Mesenchymal stem cell (in vitro differentiated cells and primary cell): ENCODE measurements around the gene ABCB7.
"Not testable (repeated sequence)": the region's sequence is repeated elsewhere in the genome, so short reads cannot be mapped to it uniquely, and the experiment has no call there.

Source experiments
- DNase-seq: peaks from one replicate; pipeline ENCODE4 v3.0.0-alpha.2; 2013
- H2AFZ ChIP-seq: one replicate; pipeline ENCODE4 v1.6.1; 2013; ENCODE audit warnings: low read depth, mild to moderate bottlenecking, control low read depth, inconsistent platforms, low read length, moderate library complexity
- H2AK5ac ChIP-seq: 2 replicates; pipeline ENCODE4 v1.6.1; 2013; ENCODE audit warnings: low read length, moderate library complexity, mild to moderate bottlenecking, inconsistent platforms; ENCODE audit not compliant: severe bottlenecking
- H2BK120ac ChIP-seq: one replicate; pipeline ENCODE4 v1.6.1; 2013; ENCODE audit warnings: low read depth, mild to moderate bottlenecking, inconsistent platforms, low read length, moderate library complexity
- H2BK12ac ChIP-seq, 2 experiments: one replicate each; pipeline ENCODE4 v1.6.1; 2013; ENCODE audit warnings: inconsistent platforms in 2 of 2, low read length in 2 of 2, mild to moderate bottlenecking in 2 of 2, moderate library complexity in 2 of 2, control low read depth in 1 of 2
- H2BK15ac ChIP-seq: one replicate; pipeline ENCODE4 v1.6.1; 2013; ENCODE audit warnings: mild to moderate bottlenecking, low read depth, inconsistent platforms; ENCODE audit not compliant: poor library complexity, severe bottlenecking
- H2BK5ac ChIP-seq: 2 replicates; pipeline ENCODE4 v1.6.1; 2013; ENCODE audit warnings: low read depth, mild to moderate bottlenecking, low read length, control low read depth, inconsistent platforms; ENCODE audit not compliant: poor library complexity, severe bottlenecking
- H3K14ac ChIP-seq, 2 experiments: one replicate each; pipeline ENCODE4 v1.6.1; 2013; ENCODE audit warnings: inconsistent platforms in 2 of 2, low read length in 2 of 2, control low read depth in 1 of 2, mild to moderate bottlenecking in 1 of 2, moderate library complexity in 1 of 2
- H3K18ac ChIP-seq, 2 experiments: one replicate each; pipeline ENCODE4 v1.6.1; 2013; ENCODE audit warnings: inconsistent platforms in 2 of 2, low read length in 2 of 2, control low read depth in 1 of 2, low read depth in 1 of 2, mild to moderate bottlenecking in 1 of 2
- H3K23ac ChIP-seq, 2 experiments: one replicate each; pipeline ENCODE4 v1.6.1; 2013; ENCODE audit warnings: inconsistent platforms in 2 of 2, low read length in 2 of 2, mild to moderate bottlenecking in 2 of 2, moderate library complexity in 2 of 2, control low read depth in 1 of 2
- H3K27ac ChIP-seq: 2 replicates; pipeline ENCODE4 v1.5.1; 2013; ENCODE audit warnings: mild to moderate bottlenecking, moderate library complexity, low read length, control low read depth, inconsistent platforms; ENCODE audit not compliant: poor library complexity, severe bottlenecking
- H3K27me3 ChIP-seq, 2 experiments: 2 replicates each; pipeline versions ENCODE4 v1.6.1 to v1.7.0; 2013; ENCODE audit warnings: low read length in 2 of 2, mild to moderate bottlenecking in 2 of 2, moderate library complexity in 2 of 2, control low read depth in 1 of 2, inconsistent platforms in 1 of 2; ENCODE audit not compliant: control insufficient read depth in 1 of 2, insufficient read depth in 1 of 2
- H3K36me3 ChIP-seq, 2 experiments: 2 replicates each; pipeline versions ENCODE4 v1.6.1 to v1.7.0; 2013; ENCODE audit warnings: low read length in 2 of 2, control low read depth in 1 of 2, inconsistent platforms in 1 of 2, low read depth in 1 of 2, mild to moderate bottlenecking in 1 of 2; ENCODE audit not compliant: insufficient read depth in 2 of 2, control insufficient read depth in 1 of 2
- H3K4ac ChIP-seq, 2 experiments: one replicate each; pipeline ENCODE4 v1.6.1; 2013; ENCODE audit warnings: inconsistent platforms in 2 of 2, low read length in 2 of 2, mild to moderate bottlenecking in 2 of 2, moderate library complexity in 2 of 2, control low read depth in 1 of 2, low read depth in 1 of 2
- H3K4me1 ChIP-seq: 2 replicates; pipeline ENCODE4 v1.6.1; 2013; ENCODE audit warnings: low read depth, low read length, control low read depth; ENCODE audit not compliant: control insufficient read depth, insufficient read depth
- H3K4me2 ChIP-seq: 2 replicates; pipeline ENCODE4 v1.6.1; 2013; ENCODE audit warnings: low read length, mild to moderate bottlenecking, inconsistent platforms; ENCODE audit not compliant: poor library complexity, severe bottlenecking
- H3K4me3 ChIP-seq, 2 experiments: 2 replicates each; pipeline versions ENCODE4 v1.5.1 to v1.7.0; 2013; ENCODE audit warnings: low read length in 2 of 2, mild to moderate bottlenecking in 2 of 2, control low read depth in 1 of 2, low read depth in 1 of 2; ENCODE audit not compliant: insufficient read depth in 1 of 2
- H3K79me1 ChIP-seq: replicated peaks from 2 replicates; pipeline ENCODE4 v1.6.1; 2013; ENCODE audit warnings: mild to moderate bottlenecking, control low read depth, low read length, inconsistent platforms; ENCODE audit not compliant: poor library complexity, severe bottlenecking
- H3K9ac ChIP-seq: 2 replicates; pipeline ENCODE4 v1.7.0; 2013; ENCODE audit warnings: mild to moderate bottlenecking, low read length, moderate library complexity
- H3K9me3 ChIP-seq: 2 replicates; pipeline ENCODE4 v1.7.0; 2013; ENCODE audit warnings: mild to moderate bottlenecking, low read length; ENCODE audit not compliant: control insufficient read depth
- H4K8ac ChIP-seq: one replicate; pipeline ENCODE4 v1.6.1; 2013; ENCODE audit warnings: inconsistent platforms, mild to moderate bottlenecking, low read length, moderate library complexity
- H4K91ac ChIP-seq: one replicate; pipeline ENCODE4 v1.6.1; 2013; ENCODE audit warnings: mild to moderate bottlenecking, low read length, inconsistent platforms
- WGBS: methylation state at CpG from one replicate; pipeline ENCODE4 v1.1.7; 2013; ENCODE audit warnings: mixed read lengths; 5-methylcytosine and 5-hydroxymethylcytosine counted together

The ABCB7 gene

GRCh38 chrX:75172257-75172890 lies 16.3 kb upstream of the ABCB7 start:
- WGBS: 85% methylated on average over 5 of the region's 16 CpGs
- not testable (repeated sequence) for H3K23ac ChIP-seq, H3K18ac ChIP-seq, H3K27ac ChIP-seq, H2BK120ac ChIP-seq, H2BK15ac ChIP-seq, H3K4me1 ChIP-seq, H3K14ac ChIP-seq, H3K36me3 ChIP-seq, H3K4me3 ChIP-seq, H4K91ac ChIP-seq, H2BK12ac ChIP-seq, DNase-seq, H2AK5ac ChIP-seq, H3K79me1 ChIP-seq, H2AFZ ChIP-seq, H3K9me3 ChIP-seq, H2BK5ac ChIP-seq, H3K4me2 ChIP-seq, H3K27me3 ChIP-seq, H3K4ac ChIP-seq, H3K9ac ChIP-seq, H4K8ac ChIP-seq

- no peak overlapping the region for H2AFZ ChIP-seq
- no peak overlapping the region for H3K4ac ChIP-seq
- H3K4me3 ChIP-seq: no peak overlapping the region
- H2BK120ac ChIP-seq: no peak overlapping the region
- no peaks in the 10 kb centered on the region for H3K27me3 ChIP-seq
- no peak for DNase-seq
- no peak overlapping the region for H3K9ac ChIP-seq
- H2BK15ac ChIP-seq: no peak overlapping the region
- no peaks in the 10 kb centered on the region for H3K79me1 ChIP-seq
- H3K36me3 ChIP-seq: no peaks in the 10 kb centered on the region
- H2BK12ac ChIP-seq: no peak overlapping the region
- no peak overlapping the region for H4K8ac ChIP-seq
- no peak overlapping the region for H2BK5ac ChIP-seq
- no peaks in the 10 kb centered on the region for H3K4me1 ChIP-seq
- no peak overlapping the region for H3K14ac ChIP-seq
- H3K4me2 ChIP-seq: no peak overlapping the region
- H3K9me3 ChIP-seq: no peaks in the 10 kb centered on the region
- no peak overlapping the region for H3K18ac ChIP-seq
- H3K23ac ChIP-seq: no peak overlapping the region
- H4K91ac ChIP-seq: no peak overlapping the region
- H3K27ac ChIP-seq: no peak overlapping the region
- H2AK5ac ChIP-seq: no peak overlapping the region
- WGBS: 100% methylated on average over 1 of the region's 3 CpGs
Measured at GRCh38 chrX:75158054-75158453, 2.0 kb upstream of the ABCB7 start.

- Histone ChIP-seq H3K4me2 (no peak overlapping the region), H3K18ac (peak overlapping the region in 1 of 2 experiments; percentile 62), H4K8ac (no peak overlapping the region), H3K4ac (peak overlapping the region in 1 of 2 experiments; percentile 37), H2BK5ac (no peak overlapping the region), H3K4me1 (no peaks in the 10 kb centered on the region), H3K9me3 (no peaks in the 10 kb centered on the region), H2AK5ac (no peak overlapping the region), H2BK12ac (no peak overlapping the region), H3K9ac (peak overlapping the region; percentile 96), H4K91ac (no peak overlapping the region), H2BK120ac (no peak overlapping the region), H3K27me3 (no peaks in the 10 kb centered on the region), H3K23ac (no peak overlapping the region), H2BK15ac (no peak overlapping the region), H3K79me1 (peaks cover 3% of the 10 kb centered on the region), H3K4me3 (peak overlapping the region in 1 of 2 experiments; percentile 91), H3K36me3 (no peaks in the 10 kb centered on the region), H2AFZ (no peak overlapping the region), H3K14ac (no peak overlapping the region), H3K27ac (peak overlapping the region; percentile 43)
- peak; percentile 58 for DNase-seq
- WGBS: 21% methylated on average over 4 of the region's 7 CpGs
Measured at GRCh38 chrX:75156531-75156945, 455 bp upstream of the ABCB7 start.

- Histone ChIP-seq H2BK120ac (no peak overlapping the region), H3K23ac (no peak overlapping the region), H3K4ac (no peak overlapping the region), H2BK15ac (no peak overlapping the region), H3K27ac (no peak overlapping the region), H2AK5ac (no peak overlapping the region), H3K9me3 (no peaks in the 10 kb centered on the region), H3K9ac (peak overlapping the region; percentile 96), H2BK12ac (no peak overlapping the region), H3K27me3 (no peaks in the 10 kb centered on the region), H4K8ac (no peak overlapping the region), H3K14ac (no peak overlapping the region), H3K4me1 (no peaks in the 10 kb centered on the region), H2AFZ (peak overlapping the region; percentile 76), H3K4me2 (peak overlapping the region; percentile 65), H3K18ac (no peak overlapping the region), H4K91ac (no peak overlapping the region), H3K4me3 (peak overlapping the region; percentile 77 to 91), H3K36me3 (no peaks in the 10 kb centered on the region), H3K79me1 (peaks cover 3% of the 10 kb centered on the region), H2BK5ac (no peak overlapping the region)
- peak; percentile 35 for DNase-seq
- 4% methylated on average over 5 of the region's 6 CpGs for WGBS
Measured at GRCh38 chrX:75155447-75155826, 646 bp downstream of the ABCB7 start.
